ENCODE measurements around the gene EDDM13.
A peak's percentile ranks its signal among the peaks of the same experiment; 100 is the strongest.
"Not testable (repeated sequence)": the region's sequence is repeated elsewhere in the genome, so short reads cannot be mapped to it uniquely, and the experiment has no call there.

EDDM13 gene

GRCh38 chr19:56272161-56272798, at the start of gene EDDM13:
TSS of gene EDDM13 (plus strand) at chr19:56272748. CDS start at chr19:56272835, 87 bp downstream.
- DNase-seq: no peak

GRCh38 chr19:56222901-56223300, 49.6 kb upstream of the EDDM13 start:
- no peak for DNase-seq

DNA sequence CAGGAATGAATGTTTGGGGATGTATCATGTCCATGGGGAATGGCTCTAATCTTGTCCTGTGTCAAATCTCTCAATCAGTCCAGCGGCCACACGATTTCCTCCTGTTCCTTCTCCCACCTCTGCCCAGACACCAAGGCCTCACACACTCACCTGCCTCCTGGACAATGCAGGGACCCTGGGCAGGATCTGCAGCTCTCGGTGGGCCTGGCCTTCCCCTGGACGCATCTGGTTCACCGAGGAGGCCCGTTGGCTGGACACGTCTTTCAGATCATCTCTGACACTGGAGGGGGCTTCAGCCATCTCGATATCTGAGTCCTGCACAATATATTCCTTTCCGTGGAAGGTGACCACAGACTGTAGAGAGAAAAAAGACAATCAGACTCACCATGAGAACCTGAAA, 49.1 kb upstream of the EDDM13 start:
- no peak for DNase-seq

DNA sequence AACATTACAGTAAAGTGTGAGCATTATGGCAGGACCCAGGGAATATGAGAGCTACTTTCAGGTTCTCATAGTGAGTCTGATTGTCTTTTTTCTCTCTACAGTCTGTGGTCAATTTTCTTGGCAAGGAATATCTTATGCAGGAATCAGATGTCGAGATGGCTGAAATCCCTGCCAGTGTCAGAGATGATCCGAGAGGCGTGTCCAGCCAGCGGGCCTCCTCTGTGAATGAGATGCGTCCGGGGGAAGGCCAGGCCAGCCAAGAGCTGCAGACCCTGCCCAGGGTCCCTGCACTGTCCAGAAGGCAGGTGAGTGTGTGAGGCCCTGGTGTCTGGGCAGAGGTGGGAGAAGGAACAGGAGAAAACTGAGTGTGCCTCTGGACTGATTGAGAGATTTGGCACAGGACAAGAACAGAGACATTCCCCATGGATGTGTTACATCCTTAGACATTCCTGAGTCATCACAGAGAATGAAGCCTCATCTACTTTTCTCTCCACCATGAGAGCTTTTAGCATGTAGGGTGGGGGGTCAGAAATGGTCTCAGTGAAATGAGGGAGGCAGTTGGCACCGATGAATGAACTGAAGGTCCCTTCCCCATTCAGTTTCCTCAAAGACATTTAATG, 27.3 kb upstream of the EDDM13 start:
- DNase-seq: no peak

- not testable (repeated sequence) for DNase-seq
Measured at GRCh38 chr19:56245764-56246163, 26.8 kb upstream of the EDDM13 start.

DNA sequence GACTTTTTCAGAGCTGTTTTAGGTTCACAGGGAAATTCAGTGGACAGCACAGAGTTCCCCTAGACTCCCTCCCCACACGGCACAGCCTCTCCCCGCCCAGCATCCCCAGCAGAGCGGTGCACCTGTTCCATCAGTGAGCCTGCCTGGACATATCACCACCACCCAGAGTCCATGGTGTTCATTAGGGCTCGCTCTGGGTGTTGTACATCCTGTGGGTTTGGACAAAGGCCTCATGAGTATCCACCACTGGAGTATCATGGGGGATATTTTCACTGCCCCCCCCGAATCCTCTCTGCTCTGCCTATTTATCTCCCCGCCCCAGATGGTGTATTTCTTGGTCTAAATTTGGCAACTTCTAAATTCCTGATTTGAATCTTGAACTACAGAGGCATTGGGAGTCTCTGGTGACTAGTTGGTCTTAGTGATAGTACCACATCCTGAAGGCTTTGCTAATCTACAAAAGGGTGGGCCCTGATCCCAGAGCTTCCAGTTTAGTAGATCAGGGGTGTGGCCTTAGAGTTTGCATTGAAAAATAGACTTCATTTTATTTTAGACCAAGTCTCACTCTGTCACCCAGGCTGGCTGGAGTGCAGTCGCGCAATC, 23.7 kb upstream of the EDDM13 start:
- DNase-seq: not testable (repeated sequence)

DNA sequence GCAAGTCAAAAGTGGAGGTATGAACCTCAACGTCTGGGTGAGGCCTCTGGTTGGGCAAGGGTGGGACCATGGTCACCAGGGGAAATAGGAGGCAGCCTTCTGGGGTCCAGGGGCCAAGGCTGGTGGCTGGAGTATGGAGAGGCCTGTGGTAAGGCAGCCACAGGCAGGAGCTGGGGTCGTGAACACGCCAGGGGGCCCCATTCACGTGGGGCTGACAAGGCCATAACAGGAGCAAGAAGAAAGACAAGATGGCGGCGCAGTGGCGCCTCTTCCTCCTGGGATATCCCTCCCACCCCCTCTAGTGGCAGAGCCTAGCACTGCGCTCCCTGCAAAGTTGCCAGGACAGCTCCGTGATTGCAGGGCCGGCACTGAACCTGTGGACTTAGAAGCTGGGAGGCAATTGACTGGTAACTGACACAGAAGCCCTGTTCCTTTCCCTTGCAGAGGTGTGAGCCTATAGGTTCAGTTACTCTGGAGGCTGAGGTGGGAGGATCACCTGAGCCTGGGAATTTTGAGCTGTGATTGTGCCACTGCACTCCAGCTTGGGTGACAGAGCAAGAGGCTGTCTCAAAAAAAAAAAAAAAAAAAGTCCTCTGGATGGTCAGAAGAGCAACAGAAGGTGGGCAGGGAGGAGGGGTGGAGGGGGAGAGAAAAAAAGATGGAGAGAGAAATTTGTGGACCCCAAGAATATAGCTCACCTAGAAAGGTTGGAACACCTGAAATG, 19.7 kb upstream of the EDDM13 start:
- no peak for DNase-seq

DNA sequence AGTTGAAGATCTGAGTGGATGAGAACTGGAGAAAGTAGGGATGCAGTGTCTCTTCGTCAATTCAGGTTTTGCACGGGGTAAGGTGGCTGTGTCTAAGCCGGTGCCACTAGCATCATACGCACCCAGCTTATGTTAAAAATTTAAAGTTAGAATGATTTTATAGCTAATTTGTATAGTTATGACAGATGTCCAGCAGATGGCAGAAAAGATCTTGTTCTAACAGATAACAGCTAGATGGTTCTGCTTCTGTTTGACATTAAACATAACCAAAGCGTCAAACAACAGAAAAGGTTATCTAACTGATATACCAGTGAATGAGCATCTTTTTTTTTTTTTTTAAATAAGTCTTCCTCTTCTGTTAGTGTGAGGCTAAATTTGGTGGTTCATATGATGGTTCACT, 18.8 kb upstream of the EDDM13 start:
- DNase-seq: peak; percentile 37

- DNase-seq: no peak
Measured at GRCh38 chr19:56258272-56258671, 14.3 kb upstream of the EDDM13 start.

DNA sequence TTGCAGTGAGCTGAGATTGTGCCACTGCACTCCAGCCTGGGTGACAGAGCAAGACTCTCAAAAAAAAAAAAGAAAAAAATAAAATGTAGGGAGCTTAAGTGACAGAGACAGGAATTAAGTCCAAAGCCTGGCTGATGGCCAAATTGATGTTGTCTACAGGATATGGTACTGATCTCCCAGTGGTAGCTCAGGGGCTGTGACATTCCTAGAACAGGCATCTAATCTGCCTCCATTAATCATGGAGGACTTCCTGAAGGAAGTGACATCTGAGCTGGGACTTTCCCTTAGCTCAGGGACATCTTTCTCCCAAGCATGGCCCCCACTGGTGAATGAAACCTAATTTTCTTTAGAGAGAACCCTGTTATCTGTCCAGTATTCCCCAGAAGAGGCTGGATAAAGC, 11.4 kb upstream of the EDDM13 start:
- DNase-seq: no peak

GRCh38 chr19:56261932-56262331, 10.6 kb upstream of the EDDM13 start:
- DNase-seq: not testable (repeated sequence)

- DNase-seq: no peak
Measured at GRCh38 chr19:56263319-56263718, 9.2 kb upstream of the EDDM13 start.

DNA sequence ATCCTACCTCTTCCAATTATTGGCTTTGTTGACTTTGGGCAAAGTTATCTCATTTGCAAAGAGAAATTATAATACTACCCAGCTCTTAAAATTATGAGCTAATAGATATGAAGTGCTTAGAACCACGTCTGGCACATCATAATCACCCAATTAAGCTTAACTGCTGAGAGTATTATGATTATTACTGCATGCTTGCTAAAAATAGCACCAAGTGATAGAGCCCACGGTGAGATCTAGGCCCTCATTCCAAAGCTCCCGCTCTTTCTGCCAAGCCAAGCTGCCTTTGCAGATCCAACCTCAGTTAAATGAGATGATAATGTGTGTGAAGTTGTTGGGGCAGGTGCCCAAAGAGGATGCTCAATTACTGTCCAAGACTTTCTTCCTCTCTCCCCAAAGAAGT, 6.5 kb upstream of the EDDM13 start:
- no peak for DNase-seq

GRCh38 chr19:56269348-56269747, 3.2 kb upstream of the EDDM13 start:
- DNase-seq: no peak

DNA sequence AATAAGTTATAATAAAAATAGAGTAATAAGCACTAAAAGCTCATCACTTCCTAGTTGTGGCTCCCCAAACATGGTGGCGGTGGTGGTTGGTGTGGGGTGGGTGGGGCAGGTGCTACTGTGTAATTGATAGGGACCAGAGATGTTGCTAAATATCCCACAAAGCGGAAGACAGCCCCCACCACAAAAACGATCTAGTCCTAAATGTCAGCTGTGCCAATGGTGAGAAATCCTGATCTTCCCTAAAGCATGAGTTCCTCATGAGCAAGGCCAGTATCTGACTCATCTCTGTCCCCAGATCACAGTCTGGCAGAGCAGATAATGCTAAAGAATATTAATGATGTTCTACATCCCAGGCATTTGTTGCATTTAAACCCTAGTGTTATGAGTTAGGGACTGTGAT, 1.9 kb upstream of the EDDM13 start:
- no peak for DNase-seq

DNA sequence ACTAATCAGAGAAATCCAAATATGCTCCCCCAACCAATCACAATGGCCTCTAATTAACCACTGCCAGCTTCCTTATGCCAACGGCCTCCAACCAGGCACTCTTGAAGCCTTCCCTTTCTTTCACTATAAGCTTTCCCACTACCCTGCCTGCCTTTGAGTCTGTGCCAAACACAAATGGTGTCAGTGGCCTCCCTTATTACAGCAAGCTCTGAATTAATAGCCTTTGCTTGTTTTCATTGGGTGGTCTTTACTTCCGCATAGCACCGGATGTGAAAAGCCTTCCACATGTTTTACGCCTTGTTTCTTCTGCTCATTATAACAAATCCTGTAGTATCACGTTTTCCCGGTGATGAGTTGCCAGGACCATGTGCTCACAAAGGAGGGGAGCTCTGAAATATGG, 1.4 kb upstream of the EDDM13 start:
- no peak for DNase-seq

DNA sequence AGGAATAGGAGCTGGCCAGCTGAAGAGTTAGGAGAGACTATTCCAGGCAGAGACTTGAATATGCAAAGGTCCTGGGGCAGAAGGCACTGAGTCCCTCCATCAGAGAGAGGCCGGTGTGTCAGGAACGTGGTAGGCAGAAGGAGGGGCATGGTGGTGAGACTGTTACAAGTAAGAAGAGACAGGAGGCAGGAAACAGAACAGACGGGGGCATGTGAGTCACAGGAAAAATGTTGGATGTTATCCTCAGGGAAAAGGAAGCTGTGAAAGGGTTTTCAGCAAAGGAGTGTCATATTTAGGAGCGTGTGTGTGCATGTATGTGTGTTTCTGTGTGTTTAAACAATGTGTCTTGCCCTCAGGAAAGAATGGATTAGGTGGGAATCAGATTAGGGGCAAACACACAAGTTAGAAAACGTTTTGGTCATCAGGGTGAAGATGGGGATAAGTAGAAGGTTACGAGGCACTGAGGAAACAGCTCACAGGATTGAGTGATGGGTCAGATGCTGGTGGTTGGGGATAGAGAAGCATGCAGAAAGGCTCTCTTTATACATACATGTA, 1.1 kb downstream of the EDDM13 start:
- no peak for DNase-seq

DNA sequence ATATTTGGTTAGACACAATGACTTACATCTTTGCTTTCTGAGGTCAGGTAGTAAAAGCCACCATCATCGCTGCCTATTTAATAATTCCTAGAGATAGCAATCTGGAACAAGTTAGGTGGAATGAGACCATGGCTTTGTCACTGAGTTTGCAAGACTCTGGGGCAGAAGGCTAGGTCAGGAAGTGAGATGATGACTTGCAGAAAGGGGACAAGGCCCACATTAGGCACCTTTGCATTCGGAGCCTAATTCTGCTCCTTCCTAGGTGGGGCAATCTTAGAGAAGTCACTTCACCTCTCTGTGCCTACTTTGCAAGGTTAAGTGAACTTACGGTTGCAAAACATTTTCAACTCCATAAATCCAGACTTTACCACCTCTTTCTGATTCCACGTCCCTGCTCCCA, 10.3 kb downstream of the EDDM13 start:
- DNase-seq: no peak

DNA sequence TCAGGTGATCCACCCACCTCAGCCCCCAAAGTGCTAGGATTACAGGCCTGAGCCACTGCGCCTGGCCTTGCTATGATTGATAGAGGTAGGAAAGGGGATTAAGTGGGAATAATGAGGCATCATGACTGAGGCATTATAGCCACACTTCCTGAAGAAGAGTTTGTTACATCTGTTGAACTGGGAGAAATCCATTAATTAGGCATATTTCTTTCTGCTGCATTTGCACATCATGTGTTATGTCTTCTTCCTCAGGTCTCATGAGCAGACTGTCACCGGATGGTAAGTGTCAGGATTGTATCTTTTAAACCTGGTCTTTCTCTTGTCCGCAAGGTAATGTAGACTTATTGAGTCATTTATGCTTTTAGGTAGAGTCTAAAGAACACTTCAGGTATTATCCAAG, 12.2 kb downstream of the EDDM13 start:
- DNase-seq: no peak

DNA sequence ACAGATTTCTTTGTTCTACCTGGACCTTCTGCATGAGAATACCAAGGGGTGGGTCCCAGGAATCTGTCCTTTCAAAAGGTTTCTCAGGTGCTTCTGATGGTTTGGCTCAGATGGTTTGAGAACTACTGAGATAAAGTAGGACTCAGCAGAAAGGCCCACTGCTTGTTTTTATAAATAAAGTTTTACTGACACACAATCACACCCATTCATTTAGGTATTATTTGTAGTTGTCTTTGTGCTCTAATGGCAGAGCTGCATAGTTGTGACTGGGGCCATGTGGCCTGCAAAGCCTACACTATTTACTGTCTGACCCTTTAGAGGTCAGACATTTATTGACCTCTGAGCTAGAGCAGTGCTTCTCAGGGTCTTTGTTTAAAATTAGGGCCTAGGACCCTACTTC, 17.6 kb downstream of the EDDM13 start:
- no peak for DNase-seq

- DNase-seq: no peak
Measured at GRCh38 chr19:56291867-56292266, 19.3 kb downstream of the EDDM13 start.

- no peak for DNase-seq
Measured at GRCh38 chr19:56294549-56294948, 22.0 kb downstream of the EDDM13 start.
